ENCODE measurements around the gene PITHD1.

DNA sequence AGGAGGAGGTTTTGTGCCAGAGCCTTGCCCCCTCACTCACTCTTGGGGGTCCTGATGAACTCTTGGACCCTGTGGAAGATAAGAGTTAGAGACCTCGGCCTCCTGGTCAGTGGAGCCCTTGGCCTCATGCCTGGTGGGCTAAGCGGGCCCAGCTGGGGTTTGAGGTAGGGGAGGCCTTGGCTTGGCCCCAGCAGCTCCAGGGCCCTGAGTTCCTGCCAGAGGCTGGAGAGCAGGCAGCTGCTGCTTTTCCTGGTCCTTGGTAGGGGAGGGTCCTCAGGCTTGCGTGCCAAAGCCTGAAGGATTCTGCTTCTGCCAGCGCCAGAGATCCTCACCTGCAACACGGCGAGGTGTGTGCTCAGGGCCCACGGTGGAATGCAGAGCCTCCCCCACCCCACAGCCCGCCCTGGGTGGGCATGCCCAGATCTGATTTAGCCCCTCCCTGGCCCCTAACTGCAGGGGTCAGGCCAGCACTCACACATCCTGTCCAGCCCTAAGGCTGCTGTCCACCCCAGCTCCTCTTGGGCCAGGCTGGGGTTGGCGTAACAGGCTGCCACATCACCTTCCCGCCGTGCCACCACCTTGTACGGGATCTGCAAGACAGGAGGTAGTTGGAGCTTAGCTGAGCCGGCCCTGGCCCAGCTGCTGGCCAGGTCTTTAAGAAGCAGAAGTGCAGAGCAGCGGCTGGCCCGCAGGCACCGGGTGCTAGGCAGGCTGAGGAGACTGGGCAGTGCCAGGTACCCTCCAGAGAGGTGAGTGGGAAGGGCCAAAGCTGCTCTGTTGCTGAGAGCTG, 17.7 kb downstream of the PITHD1 start:
- TF ChIP-seq SMARCA5 (IDR thresholded peaks at IDR 0.05) (no peak), BCL11A (IDR thresholded peaks at IDR 0.05; ENCODE audit: low read depth, low read length) (no peak)
- TF ChIP-seq, protein P1, sequence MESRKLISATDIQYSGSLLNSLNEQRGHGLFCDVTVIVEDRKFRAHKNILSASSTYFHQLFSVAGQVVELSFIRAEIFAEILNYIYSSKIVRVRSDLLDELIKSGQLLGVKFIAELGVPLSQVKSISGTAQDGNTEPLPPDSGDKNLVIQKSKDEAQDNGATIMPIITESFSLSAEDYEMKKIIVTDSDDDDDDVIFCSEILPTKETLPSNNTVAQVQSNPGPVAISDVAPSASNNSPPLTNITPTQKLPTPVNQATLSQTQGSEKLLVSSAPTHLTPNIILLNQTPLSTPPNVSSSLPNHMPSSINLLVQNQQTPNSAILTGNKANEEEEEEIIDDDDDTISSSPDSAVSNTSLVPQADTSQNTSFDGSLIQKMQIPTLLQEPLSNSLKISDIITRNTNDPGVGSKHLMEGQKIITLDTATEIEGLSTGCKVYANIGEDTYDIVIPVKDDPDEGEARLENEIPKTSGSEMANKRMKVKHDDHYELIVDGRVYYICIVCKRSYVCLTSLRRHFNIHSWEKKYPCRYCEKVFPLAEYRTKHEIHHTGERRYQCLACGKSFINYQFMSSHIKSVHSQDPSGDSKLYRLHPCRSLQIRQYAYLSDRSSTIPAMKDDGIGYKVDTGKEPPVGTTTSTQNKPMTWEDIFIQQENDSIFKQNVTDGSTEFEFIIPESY (IDR thresholded peaks at IDR 0.05): no peak

Data from GM12878 (cell line).